LNCAP (cell line): ENCODE measurements around the gene PCP2.

Experiments
- TF ChIP-seq, protein P1 (sequence below): fragments of 450-650 bp; IDR thresholded peaks from 2 replicates; pipeline ENCODE4 v1.5.1; 2017; ENCODE audit warnings: mild to moderate bottlenecking

The PCP2 gene

DNA sequence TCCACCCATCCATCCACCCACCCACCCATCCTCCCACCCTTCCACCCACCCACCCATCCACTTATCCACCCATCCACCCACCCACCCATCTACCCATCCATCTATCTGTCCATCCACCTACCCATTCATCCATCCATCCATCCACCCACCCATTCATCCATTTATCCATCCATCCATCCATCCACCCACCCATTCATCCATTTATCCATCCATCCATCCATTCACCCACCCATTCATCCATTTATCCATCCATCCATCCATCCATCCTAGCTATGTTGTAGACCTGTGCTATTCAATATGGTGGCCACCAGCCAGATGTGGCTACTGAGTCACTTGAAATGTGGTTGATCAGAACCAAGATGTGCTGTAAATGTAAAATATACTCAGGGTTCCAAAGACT, 32.8 kb downstream of the PCP2 start:
- TF ChIP-seq, protein P1, sequence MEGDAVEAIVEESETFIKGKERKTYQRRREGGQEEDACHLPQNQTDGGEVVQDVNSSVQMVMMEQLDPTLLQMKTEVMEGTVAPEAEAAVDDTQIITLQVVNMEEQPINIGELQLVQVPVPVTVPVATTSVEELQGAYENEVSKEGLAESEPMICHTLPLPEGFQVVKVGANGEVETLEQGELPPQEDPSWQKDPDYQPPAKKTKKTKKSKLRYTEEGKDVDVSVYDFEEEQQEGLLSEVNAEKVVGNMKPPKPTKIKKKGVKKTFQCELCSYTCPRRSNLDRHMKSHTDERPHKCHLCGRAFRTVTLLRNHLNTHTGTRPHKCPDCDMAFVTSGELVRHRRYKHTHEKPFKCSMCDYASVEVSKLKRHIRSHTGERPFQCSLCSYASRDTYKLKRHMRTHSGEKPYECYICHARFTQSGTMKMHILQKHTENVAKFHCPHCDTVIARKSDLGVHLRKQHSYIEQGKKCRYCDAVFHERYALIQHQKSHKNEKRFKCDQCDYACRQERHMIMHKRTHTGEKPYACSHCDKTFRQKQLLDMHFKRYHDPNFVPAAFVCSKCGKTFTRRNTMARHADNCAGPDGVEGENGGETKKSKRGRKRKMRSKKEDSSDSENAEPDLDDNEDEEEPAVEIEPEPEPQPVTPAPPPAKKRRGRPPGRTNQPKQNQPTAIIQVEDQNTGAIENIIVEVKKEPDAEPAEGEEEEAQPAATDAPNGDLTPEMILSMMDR = no peak

GRCh38 chr19:7598180-7598579, 35.3 kb downstream of the PCP2 start:
- TF ChIP-seq, protein P1 = no peak

DNA sequence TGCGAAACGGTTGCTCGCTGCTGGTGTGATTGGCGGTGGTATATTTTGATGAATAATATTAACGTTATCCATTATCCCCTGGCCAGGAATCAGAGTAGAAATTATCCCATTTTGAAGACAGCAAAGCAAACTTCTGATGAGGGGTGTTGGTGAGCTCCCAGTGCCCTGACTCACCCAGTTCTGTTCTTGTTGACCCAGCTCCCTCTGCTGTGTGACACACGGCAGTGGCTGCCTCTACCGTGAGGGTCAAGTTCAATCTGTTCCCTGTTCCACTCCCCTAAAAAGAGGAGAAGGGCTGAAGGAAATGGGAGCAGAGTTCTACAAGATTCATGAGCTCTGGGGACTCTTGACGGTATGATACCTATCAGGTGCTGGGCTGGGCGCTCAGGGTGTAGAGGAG, 35.8 kb downstream of the PCP2 start:
- TF ChIP-seq, protein P1 = no peak

GRCh38 chr19:7596211-7596937, 37.1 kb downstream of the PCP2 start:
- TF ChIP-seq, protein P1 = no peak

DNA sequence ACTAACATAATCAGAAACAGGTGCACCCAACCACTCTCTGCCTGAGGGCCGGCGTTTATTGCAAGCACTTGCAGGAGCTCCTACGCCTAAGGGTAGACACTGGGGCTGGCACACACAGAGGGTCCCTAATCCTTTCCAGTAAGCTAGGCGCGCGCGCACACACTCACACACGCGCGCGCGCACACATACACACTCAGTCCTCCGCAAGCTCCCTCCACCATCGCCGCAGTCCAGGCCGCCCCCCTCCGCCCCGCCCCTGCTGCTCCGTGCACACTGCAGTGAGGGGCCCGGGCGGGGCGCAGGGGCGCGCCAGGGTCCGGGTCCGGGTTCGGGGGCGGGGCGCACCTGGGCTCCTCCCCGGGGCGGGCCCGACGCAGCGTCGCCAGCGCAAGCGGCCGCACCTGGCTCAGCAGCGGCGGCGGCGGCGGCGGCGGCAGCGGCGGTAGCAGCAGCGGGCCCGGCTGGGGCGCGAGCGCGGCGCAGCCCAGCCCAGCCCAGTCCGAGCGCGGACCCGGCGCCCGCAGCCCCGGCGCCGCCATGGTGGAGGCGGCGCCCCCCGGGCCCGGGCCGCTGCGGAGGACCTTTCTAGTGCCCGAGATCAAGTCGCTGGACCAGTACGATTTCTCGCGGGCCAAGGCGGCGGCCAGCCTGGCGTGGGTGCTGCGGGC, 37.9 kb downstream of the PCP2 start, which contains the start of gene CAMSAP3:
Gene CAMSAP3, plus strand, starts transcription at position 398 of the 668 bp plus-strand sequence. Its CDS starts 140 bp downstream, at position 538.
- TF ChIP-seq, protein P1 = no peak

- TF ChIP-seq, protein P1 = no peak
These were observed 43.3 kb downstream of the PCP2 start for GRCh38 chr19:7590256-7590655.

- TF ChIP-seq, protein P1 = no peak
These were observed 43.7 kb downstream of the PCP2 start for GRCh38 chr19:7589822-7590221.
